Ectodermal cell (in vitro differentiated cells): ENCODE results near the gene CADM2.

Source experiments
- H3K27ac ChIP-seq: 2 replicates; pipeline ENCODE4 v1.7.0; 2013; ENCODE audit warnings: mild to moderate bottlenecking, low read depth, low read length; ENCODE audit not compliant: insufficient read depth, poor library complexity, severe bottlenecking
- H3K27me3 ChIP-seq: 2 replicates; pipeline ENCODE4 v1.7.0; 2013; ENCODE audit warnings: mild to moderate bottlenecking, low read length; ENCODE audit not compliant: insufficient read depth, control insufficient read depth, poor library complexity, severe bottlenecking
- H3K36me3 ChIP-seq: one replicate; pipeline ENCODE4 v1.7.0; 2013; ENCODE audit warnings: low read length; ENCODE audit not compliant: control insufficient read depth, insufficient read depth
- H3K4me1 ChIP-seq: one replicate; pipeline ENCODE4 v1.7.0; 2013; ENCODE audit warnings: low read length; ENCODE audit not compliant: control insufficient read depth, insufficient read depth
- H3K4me3 ChIP-seq: 2 replicates; pipeline ENCODE4 v1.7.0; 2013; ENCODE audit warnings: low read depth, low read length, control low read depth; ENCODE audit not compliant: insufficient read depth
- H3K9me3 ChIP-seq: 2 replicates; pipeline ENCODE4 v1.7.0; 2013; ENCODE audit warnings: mild to moderate bottlenecking, low read length, moderate library complexity; ENCODE audit not compliant: control insufficient read depth
- WGBS, 2 experiments: methylation state at CpG; one replicate each; pipeline ENCODE4 v1.1.7; 2013; ENCODE audit warnings: missing lambda C conversion rate in 2 of 2; 5-methylcytosine and 5-hydroxymethylcytosine counted together

The CADM2 gene

GRCh38 chr3:84980456-84980855 is 21.7 kb downstream of the CADM2 start:
- Histone ChIP-seq H3K9me3 (no peaks in the 10 kb centered on the region), H3K27ac (no peak overlapping the region), H3K4me3 (no peak overlapping the region), H3K4me1 (peaks cover 4% of the 10 kb centered on the region), H3K27me3 (no peaks in the 10 kb centered on the region), H3K36me3 (no peaks in the 10 kb centered on the region)
- 89 to 94% methylated on average over 2 of the region's 2 CpGs for WGBS, 2 experiments

GRCh38 chr3:84983490-84983889 is 24.7 kb downstream of the CADM2 start:
- 68% methylated on average over 3 of the region's 3 CpGs; no CpG with 5 or more reads in 1 of the 2 experiments for WGBS, 2 experiments
- peaks cover 10% of the 10 kb centered on the region for H3K4me1 ChIP-seq
- H3K36me3 ChIP-seq = no peaks in the 10 kb centered on the region
- H3K27ac ChIP-seq = no peak overlapping the region
- H3K27me3 ChIP-seq = no peaks in the 10 kb centered on the region
- no peaks in the 10 kb centered on the region for H3K9me3 ChIP-seq
- no peak overlapping the region for H3K4me3 ChIP-seq

GRCh38 chr3:84984429-84984828 is 25.6 kb downstream of the CADM2 start:
- H3K4me1 ChIP-seq = peaks cover 10% of the 10 kb centered on the region
- peak overlapping the region; percentile 26 for H3K27ac ChIP-seq
- no peaks in the 10 kb centered on the region for H3K27me3 ChIP-seq
- no peak overlapping the region for H3K4me3 ChIP-seq
- H3K36me3 ChIP-seq = no peaks in the 10 kb centered on the region
- no peaks in the 10 kb centered on the region for H3K9me3 ChIP-seq

GRCh38 chr3:84985795-84986194 is 27.0 kb downstream of the CADM2 start:
- H3K27me3 ChIP-seq = no peaks in the 10 kb centered on the region
- no peaks in the 10 kb centered on the region for H3K9me3 ChIP-seq
- no peaks in the 10 kb centered on the region for H3K36me3 ChIP-seq
- 89 to 94% methylated on average over 1 of the region's 1 CpG for WGBS, 2 experiments
- H3K27ac ChIP-seq = no peak overlapping the region
- no peak overlapping the region for H3K4me3 ChIP-seq
- H3K4me1 ChIP-seq = peaks cover 10% of the 10 kb centered on the region

GRCh38 chr3:84987706-84988504 is 29.1 kb downstream of the CADM2 start:
- Histone ChIP-seq H3K27ac (no peak overlapping the region), H3K4me3 (no peak overlapping the region), H3K36me3 (no peaks in the 10 kb centered on the region), H3K4me1 (peaks cover 10% of the 10 kb centered on the region), H3K27me3 (no peaks in the 10 kb centered on the region), H3K9me3 (no peaks in the 10 kb centered on the region)
- 76 to 89% methylated on average over 3 of the region's 3 CpGs for WGBS, 2 experiments

- H3K36me3 ChIP-seq = no peaks in the 10 kb centered on the region
- H3K4me3 ChIP-seq = no peak overlapping the region
- no peaks in the 10 kb centered on the region for H3K27me3 ChIP-seq
- no peak overlapping the region for H3K27ac ChIP-seq
- H3K9me3 ChIP-seq = no peaks in the 10 kb centered on the region
- peaks cover 6% of the 10 kb centered on the region for H3K4me1 ChIP-seq
These were observed 30.3 kb downstream of the CADM2 start for GRCh38 chr3:84989102-84989501.

GRCh38 chr3:84991422-84991900 is 32.7 kb downstream of the CADM2 start:
- H3K4me1 ChIP-seq = peaks cover 6% of the 10 kb centered on the region
- 89 to 100% methylated on average over 1 of the region's 1 CpG for WGBS, 2 experiments
- H3K4me3 ChIP-seq = no peak overlapping the region
- H3K27ac ChIP-seq = no peak overlapping the region
- no peaks in the 10 kb centered on the region for H3K27me3 ChIP-seq
- no peaks in the 10 kb centered on the region for H3K36me3 ChIP-seq
- H3K9me3 ChIP-seq = no peaks in the 10 kb centered on the region

GRCh38 chr3:84993956-84994355 is 35.2 kb downstream of the CADM2 start:
- Histone ChIP-seq H3K9me3 (no peaks in the 10 kb centered on the region), H3K27me3 (no peaks in the 10 kb centered on the region), H3K4me3 (no peak overlapping the region), H3K4me1 (no peaks in the 10 kb centered on the region), H3K36me3 (no peaks in the 10 kb centered on the region), H3K27ac (no peak overlapping the region)
- WGBS, 2 experiments = 95 to 100% methylated on average over 2 to 3 of the region's 4 CpGs

GRCh38 chr3:84998545-84998944 is 39.8 kb downstream of the CADM2 start:
- Histone ChIP-seq H3K9me3 (no peaks in the 10 kb centered on the region), H3K4me1 (no peaks in the 10 kb centered on the region), H3K27ac (no peak overlapping the region), H3K27me3 (no peaks in the 10 kb centered on the region), H3K36me3 (no peaks in the 10 kb centered on the region), H3K4me3 (no peak overlapping the region)
- WGBS, 2 experiments = 86 to 90% methylated on average over 3 of the region's 3 CpGs

- Histone ChIP-seq H3K4me3 (no peak overlapping the region), H3K36me3 (no peaks in the 10 kb centered on the region), H3K27ac (no peak overlapping the region), H3K27me3 (no peaks in the 10 kb centered on the region), H3K9me3 (no peaks in the 10 kb centered on the region), H3K4me1 (no peaks in the 10 kb centered on the region)
These were observed 44.7 kb downstream of the CADM2 start for GRCh38 chr3:85003479-85003878.
